Stimulated activated CD8-positive, alpha-beta memory T cell treated with anti-CD3 and anti-CD28 coated beads, Interleukin-7, amount 100 ng/mL, for 4 hours (primary cell): Measurements from ENCODE around the gene MED25.
"Not testable (repeated sequence)": the region's sequence is repeated elsewhere in the genome, so short reads cannot be mapped to it uniquely, and the experiment has no call there.

Experiments
- DNase-seq, 2 donors: peaks; one replicate each; pipeline ENCODE4 v3.0.0-alpha.2; 2020; ENCODE audit warnings: low read depth in 2 of 2

Gene MED25

GRCh38 chr19:49816590-49816989 lies 1.5 kb upstream of the MED25 start:
- no peak for DNase-seq

- no peak for DNase-seq
Observed at GRCh38 chr19:49818649-49819370, 721 bp downstream of the MED25 start.

- DNase-seq = not testable (repeated sequence)
Observed at GRCh38 chr19:49819452-49820115, 1.5 kb downstream of the MED25 start.

GRCh38 chr19:49820125-49820524 lies 2.0 kb downstream of the MED25 start:
- no peak for DNase-seq

DNA sequence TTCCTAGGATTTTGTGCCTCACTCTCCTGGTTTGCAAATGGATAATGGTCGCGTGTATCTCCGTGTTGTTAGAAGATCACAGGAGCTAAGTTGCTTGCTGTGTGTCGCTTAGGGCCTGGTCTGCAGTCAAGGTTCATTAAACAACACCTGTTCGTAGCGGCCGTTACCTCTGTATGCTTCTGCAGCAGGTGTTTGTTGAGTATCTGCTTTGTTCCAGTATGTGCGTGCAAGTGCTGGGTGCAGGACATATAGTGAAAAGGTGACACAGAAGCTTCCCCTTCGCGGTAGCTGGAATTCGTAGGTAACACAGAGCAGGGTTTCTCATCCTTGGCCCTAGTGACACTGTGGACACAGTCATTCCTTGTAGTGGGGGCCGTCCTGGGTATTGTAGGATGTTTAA lies 5.4 kb downstream of the MED25 start:
- no peak for DNase-seq

DNA sequence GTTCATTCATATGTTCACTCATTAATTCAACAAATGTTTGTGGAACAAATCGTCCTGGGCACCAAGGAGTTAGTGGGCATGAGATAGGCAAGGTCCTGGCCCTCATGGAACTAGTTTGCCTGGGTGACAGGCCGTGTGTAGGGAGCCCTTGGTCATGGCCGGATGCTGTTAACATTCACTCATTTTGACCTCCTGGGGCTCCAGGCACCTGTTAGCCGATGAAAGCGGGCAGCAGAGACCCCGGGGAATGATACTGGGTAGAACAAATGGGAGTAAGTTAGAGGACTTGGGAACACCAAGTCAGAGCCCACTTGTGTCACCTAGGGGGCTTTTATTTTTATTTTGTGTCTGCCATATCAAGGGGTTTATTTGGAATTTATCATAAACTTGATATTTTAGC lies 6.6 kb downstream of the MED25 start:
- no peak for DNase-seq

DNA sequence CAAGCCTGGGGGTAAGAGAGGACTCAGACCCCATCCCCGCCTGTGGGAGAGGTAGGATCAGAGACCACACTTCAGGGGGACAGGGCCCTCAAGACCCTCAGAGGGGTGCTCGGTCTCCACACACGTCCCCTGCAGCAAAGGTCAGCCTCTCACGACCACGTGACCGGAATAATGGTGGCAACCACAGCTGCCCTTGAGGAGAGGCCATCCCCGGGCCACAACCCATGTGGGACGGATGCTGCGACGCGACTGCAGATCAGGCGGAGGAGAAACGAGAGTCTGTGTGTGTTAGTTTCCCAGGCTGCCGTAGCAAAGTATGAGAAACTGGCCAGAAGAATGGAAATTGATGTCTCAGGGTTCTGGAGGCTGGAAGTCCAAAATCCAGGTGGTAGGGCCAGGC lies 8.9 kb downstream of the MED25 start:
- no peak for DNase-seq

GRCh38 chr19:49829200-49829599 lies 11.1 kb downstream of the MED25 start:
- no peak for DNase-seq

DNA sequence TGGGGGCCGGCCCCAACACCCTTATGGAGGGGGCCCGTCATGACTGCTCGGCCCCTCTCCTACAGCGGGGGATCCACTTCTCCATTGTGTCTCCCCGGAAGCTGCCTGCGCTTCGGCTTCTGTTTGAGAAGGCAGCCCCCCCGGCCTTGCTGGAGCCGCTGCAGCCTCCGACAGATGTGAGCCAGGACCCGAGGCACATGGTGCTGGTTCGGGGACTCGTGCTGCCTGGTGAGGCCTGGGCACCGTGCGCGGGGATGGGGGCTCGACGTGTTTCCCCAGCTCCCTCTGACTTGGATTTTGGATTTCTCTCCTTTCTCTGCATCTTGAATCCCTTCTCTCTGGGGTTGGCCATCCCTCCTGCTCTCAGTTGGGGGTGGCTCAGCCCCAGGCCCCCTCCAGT lies 11.6 kb downstream of the MED25 start:
- no peak for DNase-seq

GRCh38 chr19:49830766-49831165 lies 12.7 kb downstream of the MED25 start:
- no peak for DNase-seq

- no peak for DNase-seq
Observed at GRCh38 chr19:49831592-49831991, 13.5 kb downstream of the MED25 start.

DNA sequence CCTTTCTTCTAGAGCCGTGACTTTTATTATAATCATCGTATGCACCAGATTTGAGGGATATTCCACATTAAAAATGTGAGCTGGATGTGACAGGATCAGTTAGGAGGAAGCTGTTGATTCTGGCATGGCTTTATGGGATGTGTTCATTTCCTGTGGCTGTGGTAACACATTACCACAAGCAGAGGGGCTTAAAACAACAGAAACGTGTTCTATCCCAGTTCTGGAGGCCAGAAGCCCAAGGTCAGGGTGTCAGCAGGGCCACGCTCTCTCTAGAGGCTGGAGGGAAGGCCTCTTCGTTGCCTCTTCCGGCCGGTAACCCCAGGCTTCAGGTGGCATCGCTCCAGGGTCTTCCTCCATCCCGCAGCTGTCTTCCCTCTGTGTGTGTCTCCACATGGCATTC lies 14.5 kb downstream of the MED25 start:
- DNase-seq = no peak

DNA sequence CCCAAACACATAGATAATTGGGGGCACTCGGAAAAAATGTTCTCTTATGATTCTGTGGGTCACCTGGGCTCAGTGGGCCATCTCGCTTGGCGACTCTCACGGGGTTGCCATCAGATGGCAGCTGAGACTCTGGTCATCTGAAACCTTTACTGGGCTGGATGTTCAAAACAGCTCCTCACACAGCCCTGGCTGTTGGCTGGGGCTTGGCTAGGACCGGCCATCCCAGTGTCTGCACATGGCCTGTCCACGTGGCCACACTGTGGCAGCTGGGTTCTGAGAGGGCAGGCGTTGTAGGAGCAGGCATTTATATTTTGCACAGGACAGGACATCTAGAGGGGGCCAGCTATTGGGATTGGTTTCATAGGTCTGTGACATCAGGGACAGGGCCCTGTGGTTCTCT lies 15.5 kb downstream of the MED25 start:
- DNase-seq = no peak

DNA sequence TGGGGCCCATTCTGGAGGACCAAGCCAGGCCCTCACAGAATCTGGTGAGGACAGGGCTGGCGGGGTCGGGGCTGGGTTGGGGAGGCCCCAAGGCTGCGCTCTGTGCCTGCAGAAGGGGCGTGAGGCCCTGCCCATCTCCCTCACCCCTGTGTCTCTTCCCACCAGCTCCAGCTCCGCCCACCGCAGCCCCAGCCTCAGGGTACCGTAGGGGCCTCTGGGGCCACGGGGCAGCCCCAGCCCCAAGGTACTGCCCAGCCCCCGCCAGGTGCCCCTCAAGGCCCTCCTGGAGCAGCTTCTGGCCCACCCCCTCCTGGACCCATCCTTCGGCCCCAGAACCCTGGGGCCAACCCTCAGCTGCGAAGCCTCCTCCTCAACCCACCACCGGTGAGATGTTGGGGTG lies 17.5 kb downstream of the MED25 start:
- no peak for DNase-seq

- DNase-seq = no peak
Observed at GRCh38 chr19:49836176-49837008, 18.3 kb downstream of the MED25 start.

DNA sequence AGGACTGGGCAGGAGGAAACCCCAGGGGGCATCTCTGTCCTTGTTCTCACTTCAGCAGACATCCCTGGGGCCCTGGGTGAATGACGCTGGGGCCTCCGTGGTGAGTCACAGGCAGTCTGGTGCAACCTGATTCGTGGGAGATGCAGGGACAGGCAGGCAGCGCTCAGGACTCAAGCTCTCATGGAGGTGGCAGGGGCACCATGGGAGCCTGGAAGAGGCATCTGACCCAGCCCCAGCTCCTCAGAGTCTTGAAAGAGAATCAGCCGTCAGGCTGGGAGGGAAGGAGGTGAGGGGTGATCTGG lies 18.9 kb downstream of the MED25 start:
- no peak for DNase-seq

DNA sequence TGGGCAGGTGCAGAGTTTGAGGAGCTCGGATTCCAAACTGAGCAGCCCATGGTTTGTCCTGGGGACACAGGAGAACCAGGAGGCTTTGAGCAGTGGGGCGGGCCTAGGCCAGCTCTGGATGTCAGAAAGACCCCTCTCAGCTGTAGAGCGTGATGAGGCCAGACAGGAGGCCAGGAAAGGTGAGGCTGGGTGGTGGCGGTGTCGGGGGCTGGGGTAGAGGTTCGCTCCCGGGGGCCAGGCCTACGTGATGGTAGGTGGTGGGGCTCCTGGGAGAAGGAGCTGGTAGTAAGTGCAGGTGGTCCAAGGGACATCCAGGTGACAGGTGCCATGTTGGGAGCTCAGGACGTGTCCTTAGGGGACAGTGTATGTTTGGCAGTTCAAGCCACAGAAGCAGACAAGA lies 19.3 kb downstream of the MED25 start:
- DNase-seq = no peak

DNA sequence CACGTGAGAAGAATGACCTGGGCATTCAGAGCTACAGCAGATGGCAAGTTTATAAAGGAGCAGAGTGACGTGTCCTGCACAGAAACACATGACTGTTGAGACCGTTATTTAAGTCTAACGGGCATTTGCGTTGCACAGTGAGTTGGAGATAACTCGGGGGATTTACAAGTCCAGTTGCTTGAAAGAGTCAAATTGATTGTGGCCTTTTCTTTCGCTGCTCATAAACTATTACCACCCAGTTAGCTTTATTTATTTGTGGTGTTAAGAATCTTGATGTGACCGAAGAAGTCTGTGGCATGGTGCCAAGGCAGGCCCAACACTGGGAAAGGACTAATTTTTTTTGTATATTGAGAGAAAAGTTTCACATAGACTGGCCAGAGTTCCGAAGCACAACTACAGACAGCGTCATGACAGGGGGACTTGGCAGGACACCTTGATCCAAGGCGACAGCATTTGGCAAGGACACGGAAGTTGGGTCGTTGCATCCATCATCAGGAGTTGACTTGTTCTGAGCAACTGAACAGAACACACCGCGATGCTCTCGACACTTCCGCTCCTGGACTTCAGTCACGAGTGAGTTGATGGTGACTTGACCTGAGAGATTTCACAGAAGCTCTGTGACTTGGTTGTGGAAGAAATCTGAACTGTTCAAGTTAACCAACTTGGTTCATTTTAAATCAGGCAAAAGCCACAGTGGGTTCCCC lies 20.9 kb downstream of the MED25 start:
- DNase-seq = no peak

GRCh38 chr19:49839713-49840112 lies 21.6 kb downstream of the MED25 start:
- no peak for DNase-seq

- no peak for DNase-seq
Observed at GRCh38 chr19:49840321-49840720, 22.2 kb downstream of the MED25 start.

DNA sequence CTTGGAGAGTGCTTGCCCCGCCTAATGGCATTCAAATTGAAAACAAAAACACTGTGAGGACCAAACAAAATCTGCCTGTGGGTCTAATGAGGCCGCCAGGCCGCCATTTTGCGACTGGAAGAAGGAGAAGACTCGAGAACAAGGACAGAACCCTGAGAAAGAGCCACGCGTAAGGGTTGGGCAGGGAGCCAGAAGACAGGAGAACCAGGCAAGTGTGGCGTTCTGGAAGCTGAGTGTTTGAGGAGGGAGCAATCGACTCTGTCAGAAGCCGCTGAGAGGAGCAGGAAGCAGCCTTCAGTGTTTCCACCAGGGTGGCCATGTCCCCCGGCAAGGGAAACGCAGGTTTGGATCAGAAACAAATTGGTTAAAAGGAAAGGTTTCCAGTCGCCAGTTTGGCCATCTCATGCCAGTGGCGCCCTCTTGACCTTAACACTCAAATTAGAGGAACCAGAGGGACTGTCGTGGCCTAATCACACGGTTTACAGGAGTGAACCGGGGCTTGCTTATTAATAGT lies 22.7 kb downstream of the MED25 start:
- DNase-seq = no peak

- no peak for DNase-seq
Observed at GRCh38 chr19:49843265-49843664, 25.2 kb downstream of the MED25 start.
